ENCODE results near the gene AJM1.

Gene AJM1

GRCh38 chr9:136826703-136827582 lies 15.3 kb upstream of the AJM1 start:
- TF ChIP-seq PATZ1 (CRISPR knock-in tag; IDR thresholded peaks at IDR 0.05; ENCODE audit: borderline replicate concordance), result no peak
- no peak for TF ChIP-seq POU6F1 (CRISPR knock-in tag; IDR thresholded peaks at IDR 0.05; ENCODE audit: borderline replicate concordance, low read depth)
- ATAC-seq, result no peak

- no peak for TF ChIP-seq PPARA (CRISPR knock-in tag; IDR thresholded peaks at IDR 0.05; ENCODE audit: borderline replicate concordance)
- no peak for TF ChIP-seq ISL1 (CRISPR knock-in tag; IDR thresholded peaks at IDR 0.05)
- TF ChIP-seq CREB5 (CRISPR knock-in tag; IDR thresholded peaks at IDR 0.05; ENCODE audit: low read depth), result no peak
- TF ChIP-seq ZFP30 (CRISPR knock-in tag; IDR thresholded peaks at IDR 0.05), result no peak
- TF ChIP-seq TOX (CRISPR knock-in tag; IDR thresholded peaks at IDR 0.05; ENCODE audit: borderline replicate concordance), result no peak
- no peak for ATAC-seq
Measured at GRCh38 chr9:136827794-136828473, 14.3 kb upstream of the AJM1 start.

GRCh38 chr9:136828474-136829140 lies 13.7 kb upstream of the AJM1 start:
- no peak for TF ChIP-seq ZNF70 (CRISPR knock-in tag; IDR thresholded peaks at IDR 0.05)
- no peak for ATAC-seq

- no peak for TF ChIP-seq PPARA (CRISPR knock-in tag; IDR thresholded peaks at IDR 0.05; ENCODE audit: borderline replicate concordance)
- no peak for TF ChIP-seq TCF4 (CRISPR knock-in tag; IDR thresholded peaks at IDR 0.05; ENCODE audit: borderline replicate concordance)
- TF ChIP-seq ZNF8 (CRISPR knock-in tag; IDR thresholded peaks at IDR 0.05), result no peak
- TF ChIP-seq ZNF565 (CRISPR knock-in tag; conservative IDR thresholded peaks at IDR 0.05; ENCODE audit: low read depth), result no peak
- TF ChIP-seq GLIS3 (CRISPR knock-in tag; IDR thresholded peaks at IDR 0.05), result no peak
- no peak for TF ChIP-seq ESRRG (CRISPR knock-in tag; IDR thresholded peaks at IDR 0.05)
- no peak for TF ChIP-seq ZNF70 (CRISPR knock-in tag; IDR thresholded peaks at IDR 0.05)
- TF ChIP-seq ARNTL (CRISPR knock-in tag; IDR thresholded peaks at IDR 0.05; ENCODE audit: borderline replicate concordance, low read depth), result no peak
- no peak for TF ChIP-seq SNAI2 (CRISPR knock-in tag; IDR thresholded peaks at IDR 0.05)
- no peak for TF ChIP-seq CREB5 (CRISPR knock-in tag; IDR thresholded peaks at IDR 0.05; ENCODE audit: low read depth)
- no peak for TF ChIP-seq ZC3H10 (CRISPR knock-in tag; IDR thresholded peaks at IDR 0.05)
- TF ChIP-seq PATZ1 (CRISPR knock-in tag; IDR thresholded peaks at IDR 0.05; ENCODE audit: borderline replicate concordance), result no peak
- no peak for TF ChIP-seq ZFP3 (CRISPR knock-in tag; IDR thresholded peaks at IDR 0.05)
- no peak for TF ChIP-seq POU6F1 (CRISPR knock-in tag; IDR thresholded peaks at IDR 0.05; ENCODE audit: borderline replicate concordance, low read depth)
- TF ChIP-seq OSR1 (CRISPR knock-in tag; IDR thresholded peaks at IDR 0.05), result no peak
- TF ChIP-seq CSRNP3 (CRISPR knock-in tag; IDR thresholded peaks at IDR 0.05), result no peak
- ATAC-seq, result no peak
Measured at GRCh38 chr9:136829412-136829811, 12.9 kb upstream of the AJM1 start.

All from SK-N-SH treated with all-trans-retinoic acid at 6 μM for 48 hours (cell line).